ENCODE data around the gene SINHCAF. TPM values are rescaled to one million over a fixed set of nuclear protein-coding genes. Genes with fewer than 3 reads are reported as not detected.

The SINHCAF gene
- polyA plus RNA-seq, 1 donor from 2014 or later: 80.5 TPM

- H4K20me1 ChIP-seq (ENCODE audit: insufficient read depth): no peaks in the 10 kb centered on the region
Observed at GRCh38 chr12:31306866-31307265, 19.1 kb downstream of the SINHCAF start.

GRCh38 chr12:31303466-31303865 is 22.5 kb downstream of the SINHCAF start:
- Histone ChIP-seq H4K20me1 (ENCODE audit: insufficient read depth) (no peaks in the 10 kb centered on the region), H2AFZ (ENCODE audit: low read depth, low read length) (no peak overlapping the region), H3K9ac (ENCODE audit: low read length) (no peak overlapping the region), H3F3A (ENCODE audit: insufficient read depth, low read length, poor library complexity, severe bottlenecking) (no peaks in the 10 kb centered on the region), H3K27me3 (ENCODE audit: insufficient read depth, low read depth, low read length) (no peaks in the 10 kb centered on the region), H3K27ac (ENCODE audit: low read length) (no peak overlapping the region), H3K79me2 (replicated peaks; ENCODE audit: insufficient read depth, low read length) (peaks cover 69% of the 10 kb centered on the region), H3K9me3 (ENCODE audit: low read length) (peaks cover 5% of the 10 kb centered on the region), H3K4me2 (ENCODE audit: low read length) (no peak overlapping the region), H3K9me2 (ENCODE audit: insufficient read depth, low read length) (no peaks in the 10 kb centered on the region), H3K36me3 (ENCODE audit: insufficient read depth, low read length) (no peaks in the 10 kb centered on the region), H3K4me3 (ENCODE audit: low read length) (no peak overlapping the region)
- no peak for TF ChIP-seq EP300 (conservative IDR thresholded peaks at IDR 0.05; ENCODE audit: poor library complexity, severe bottlenecking)
- no peak for TF ChIP-seq POLR2AphosphoS5 (IDR thresholded peaks at IDR 0.05)
- no peak for TF ChIP-seq TAF1 (IDR thresholded peaks at IDR 0.05; ENCODE audit: low read depth)
- TF ChIP-seq MXI1 (conservative IDR thresholded peaks at IDR 0.05; ENCODE audit: poor library complexity, severe bottlenecking): no peak

More at GRCh38 chr12:31306866-31307265, 19.1 kb downstream of the SINHCAF start:
- H3K9me3 ChIP-seq (ENCODE audit: low read length): peaks cover 5% of the 10 kb centered on the region
- H3K4me2 ChIP-seq (ENCODE audit: low read length): no peak overlapping the region
- H2AFZ ChIP-seq (ENCODE audit: low read depth, low read length): no peak overlapping the region
- no peaks in the 10 kb centered on the region for H3K27me3 ChIP-seq (ENCODE audit: insufficient read depth, low read depth, low read length)
- H3K79me2 ChIP-seq (replicated peaks; ENCODE audit: insufficient read depth, low read length): peaks cover 83% of the 10 kb centered on the region
- TF ChIP-seq POLR2AphosphoS5 (IDR thresholded peaks at IDR 0.05) (no peak), CTCF (IDR thresholded peaks at IDR 0.05; ENCODE audit: poor library complexity, severe bottlenecking) (no peak), REST (IDR thresholded peaks at IDR 0.05; ENCODE audit: borderline replicate concordance) (no peak), EP300 (conservative IDR thresholded peaks at IDR 0.05; ENCODE audit: poor library complexity, severe bottlenecking) (no peak), SMC3 (conservative IDR thresholded peaks at IDR 0.05; ENCODE audit: poor library complexity) (no peak), TAF1 (IDR thresholded peaks at IDR 0.05; ENCODE audit: low read depth) (no peak), RAD21 (conservative IDR thresholded peaks at IDR 0.05) (no peak), MXI1 (conservative IDR thresholded peaks at IDR 0.05; ENCODE audit: poor library complexity, severe bottlenecking) (no peak), EZH2 (IDR thresholded peaks at IDR 0.05; ENCODE audit: borderline replicate concordance, insufficient read depth, low read length, poor library complexity, severe bottlenecking) (no peak)
- no peak overlapping the region for H3K9ac ChIP-seq (ENCODE audit: low read length)
- H3F3A ChIP-seq (ENCODE audit: insufficient read depth, low read length, poor library complexity, severe bottlenecking): no peaks in the 10 kb centered on the region
- H3K27ac ChIP-seq (ENCODE audit: low read length): no peak overlapping the region
- no peak overlapping the region for H3K4me3 ChIP-seq (ENCODE audit: low read length)
- H3K36me3 ChIP-seq (ENCODE audit: insufficient read depth, low read length): no peaks in the 10 kb centered on the region
- H3K9me2 ChIP-seq (ENCODE audit: insufficient read depth, low read length): no peaks in the 10 kb centered on the region

Data from neural cell (in vitro differentiated cells).